ENCODE measurements around the gene SPDYC. TPM values are rescaled to one million over a fixed set of nuclear protein-coding genes. Genes with fewer than 3 reads are reported as not detected.
"Not testable (repeated sequence)": the region's sequence is repeated elsewhere in the genome, so short reads cannot be mapped to it uniquely, and the experiment has no call there.

Gene SPDYC
- total RNA-seq, 1 experiment from 2014 or later: not detected

DNA sequence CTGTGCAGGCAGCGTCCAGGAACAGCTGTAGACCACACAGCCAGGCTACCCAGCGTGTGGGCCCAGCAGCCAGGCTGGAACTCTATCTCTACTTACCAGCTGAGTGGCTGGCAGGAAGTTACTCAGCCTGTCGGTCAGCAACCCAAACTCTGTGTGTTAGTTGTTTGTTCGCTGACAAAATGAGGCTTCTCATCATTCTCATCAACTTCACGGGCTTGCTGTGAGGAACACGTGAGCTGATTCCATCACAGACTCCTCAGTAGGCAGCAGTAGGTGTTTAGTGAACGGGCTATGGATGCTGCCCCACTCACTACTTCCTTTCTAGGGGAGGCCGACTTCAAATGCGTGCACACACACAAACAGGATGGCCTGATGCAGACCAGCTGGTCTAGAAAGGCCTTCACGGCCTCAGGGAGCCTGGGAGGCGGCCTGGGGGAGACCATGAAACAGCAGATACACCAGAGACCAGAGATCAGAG is 830 bp upstream of the SPDYC start:
- H3K27me3 Mint-ChIP-seq (ENCODE audit: insufficient read depth, unreplicated experiment): no peaks in the 10 kb centered on the region

DNA sequence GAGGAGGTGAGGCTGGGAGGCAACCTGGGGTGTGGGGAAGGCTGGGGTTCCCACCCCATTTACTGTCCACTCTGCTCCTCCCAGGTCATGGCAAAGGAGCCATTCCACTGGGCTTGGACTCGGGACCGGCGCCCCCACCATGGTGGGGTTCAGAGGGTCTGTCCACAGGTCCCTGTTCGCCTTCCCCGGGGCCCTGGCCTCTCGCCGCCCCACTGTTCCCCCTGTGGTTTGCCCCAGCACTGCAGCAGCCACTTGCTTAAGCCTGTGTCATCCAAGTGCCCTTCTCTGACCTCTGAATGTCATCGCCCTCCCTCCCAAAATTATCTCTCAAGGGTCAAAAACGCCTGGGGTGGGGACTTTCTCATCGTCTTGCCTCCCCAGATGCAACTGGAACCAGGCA is 2.6 kb downstream of the SPDYC start:
- Mint-ChIP-seq H3K27me3 (ENCODE audit: insufficient read depth, unreplicated experiment) (no peaks in the 10 kb centered on the region), H3K4me3 (ENCODE audit: unreplicated experiment) (no peak overlapping the region), H3K9me3 (ENCODE audit: unreplicated experiment) (no peaks in the 10 kb centered on the region), H3K36me3 (ENCODE audit: insufficient read depth, unreplicated experiment) (no peaks in the 10 kb centered on the region), H3K27ac (ENCODE audit: unreplicated experiment) (no peak overlapping the region), H3K4me1 (ENCODE audit: low read depth, unreplicated experiment) (peaks cover 5% of the 10 kb centered on the region)
- DNase-seq: no peak
- Histone ChIP-seq H3K4me3 (ENCODE audit: low read depth, low read length) (no peak overlapping the region), H3K9me3 (no peaks in the 10 kb centered on the region), H3K4me1 (no peaks in the 10 kb centered on the region), H3K27me3 (replicated peaks; ENCODE audit: control insufficient read depth, insufficient read depth, low read length) (no peaks in the 10 kb centered on the region), H3K36me3 (ENCODE audit: control insufficient read depth, insufficient read depth, low read length) (no peaks in the 10 kb centered on the region; the same call in 1 of the 2 replicates)
- POLR2A ChIA-PET: no interaction called here
- CTCF ChIA-PET: no interaction called here
- TF ChIP-seq CTCF (IDR thresholded peaks at IDR 0.05; ENCODE audit: insufficient read depth in 1 of 2, low read depth in 1 of 2, low read length in 1 of 2, severe bottlenecking in 1 of 2, unreplicated experiment in 1 of 2): no peak
- intact Hi-C loops (cut with micrococcal nuclease; ENCODE audit: unreplicated experiment): no loop called here
- BruUV-seq (replicated peaks): no TSS peak

More for the DNA sequence above, 830 bp upstream of the SPDYC start:
- no peak overlapping the region for H3K4me3 ChIP-seq (ENCODE audit: low read depth, low read length)
- DNase-seq: no peak
- no TSS peak for BruUV-seq (replicated peaks)
- H3K4me1 Mint-ChIP-seq (ENCODE audit: low read depth, unreplicated experiment): peaks cover 8% of the 10 kb centered on the region
- TF ChIP-seq CTCF (IDR thresholded peaks at IDR 0.05; ENCODE audit: insufficient read depth in 1 of 2, low read depth in 1 of 2, low read length in 1 of 2, severe bottlenecking in 1 of 2, unreplicated experiment in 1 of 2): no peak
- no peaks in the 10 kb centered on the region for H3K4me1 ChIP-seq
- no peaks in the 10 kb centered on the region for H3K9me3 Mint-ChIP-seq (ENCODE audit: unreplicated experiment)
- peaks cover 10% of the 10 kb centered on the region for H3K36me3 Mint-ChIP-seq (ENCODE audit: insufficient read depth, unreplicated experiment)
- CTCF ChIA-PET: interaction anchor here (0.7 kb wide), 1 partner anchor 8 kb away, joined by 5 read pairs; no protein-coding TSS in a partner anchor
- no peaks in the 10 kb centered on the region for H3K27me3 ChIP-seq (replicated peaks; ENCODE audit: control insufficient read depth, insufficient read depth, low read length)
- POLR2A ChIA-PET: no interaction called here
- intact Hi-C loops (cut with micrococcal nuclease; ENCODE audit: unreplicated experiment): no loop called here
- no peak overlapping the region for H3K4me3 Mint-ChIP-seq (ENCODE audit: unreplicated experiment)
- H3K9me3 ChIP-seq: no peaks in the 10 kb centered on the region
- no peaks in the 10 kb centered on the region; the same call in 1 of the 2 replicates for H3K36me3 ChIP-seq (ENCODE audit: control insufficient read depth, insufficient read depth, low read length)
- H3K27ac Mint-ChIP-seq (ENCODE audit: unreplicated experiment): peak overlapping the region; percentile 7

DNA sequence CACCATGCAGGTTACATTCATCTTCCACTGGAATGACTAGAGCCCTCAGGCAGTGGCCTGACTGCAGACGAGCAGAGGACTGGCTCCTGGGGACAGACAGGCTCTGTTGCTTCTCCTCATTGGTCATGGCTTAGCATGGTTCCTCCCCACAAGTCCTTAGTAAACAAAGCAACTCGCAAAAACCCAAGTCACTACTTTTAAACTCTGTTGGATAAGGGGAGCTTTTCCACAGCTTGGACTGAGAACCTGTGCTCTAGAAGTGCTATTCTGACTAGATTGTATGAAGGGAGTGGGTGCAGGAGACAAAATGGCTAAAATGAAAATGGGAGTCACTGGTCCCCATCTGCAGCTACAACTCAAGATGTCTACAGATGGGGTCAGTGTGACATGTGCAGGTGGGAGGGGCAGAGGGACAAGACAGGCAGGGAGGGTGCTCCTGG is 4.6 kb downstream of the SPDYC start:
- POLR2A ChIA-PET: interaction anchor here (0.7 to 1.2 kb wide), 3 partner anchors 9 to 162 kb away, joined by 3 read pairs; partner anchors contain the start of genes FAU and MRPL49
- H3K36me3 ChIP-seq (ENCODE audit: control insufficient read depth, insufficient read depth, low read length); H3K27me3 Mint-ChIP-seq (ENCODE audit: insufficient read depth, unreplicated experiment); intact Hi-C loops (cut with micrococcal nuclease; ENCODE audit: unreplicated experiment); H3K4me1 ChIP-seq; BruUV-seq (replicated peaks); H3K36me3 Mint-ChIP-seq (ENCODE audit: insufficient read depth, unreplicated experiment); H3K9me3 Mint-ChIP-seq (ENCODE audit: unreplicated experiment); H3K4me3 ChIP-seq (ENCODE audit: low read depth, low read length); CTCF ChIA-PET; H3K4me1 Mint-ChIP-seq (ENCODE audit: low read depth, unreplicated experiment); H3K9me3 ChIP-seq; H3K27me3 ChIP-seq (replicated peaks; ENCODE audit: control insufficient read depth, insufficient read depth, low read length): not testable (repeated sequence)
- Mint-ChIP-seq H3K27ac (ENCODE audit: unreplicated experiment) (peak overlapping the region; percentile 42), H3K4me3 (ENCODE audit: unreplicated experiment) (peak overlapping the region; percentile 33)
- DNase-seq: peak; percentile 58 to 70

Measured in Caco-2 (cell line).